ENCODE results near the gene C2CD3. TPM values are rescaled to one million over a fixed set of nuclear protein-coding genes. Genes with fewer than 3 reads are reported as not detected.

The C2CD3 gene
- total RNA-seq, 4 donors from 2014 or later = 5.9 to 19.1 (median 14.2) TPM

GRCh38 chr11:74206746-74207145, 35.9 kb upstream of the C2CD3 start:
- peaks cover 0 to 80% (median 6%) of the 10 kb centered on the region in 3 donors for H3K36me3 ChIP-seq
- no peaks in the 10 kb centered on the region for H3K27me3 ChIP-seq
- DNase-seq = no peak
- no peak for TF ChIP-seq POLR2A (IDR thresholded peaks at IDR 0.05)
- TF ChIP-seq, protein P1, sequence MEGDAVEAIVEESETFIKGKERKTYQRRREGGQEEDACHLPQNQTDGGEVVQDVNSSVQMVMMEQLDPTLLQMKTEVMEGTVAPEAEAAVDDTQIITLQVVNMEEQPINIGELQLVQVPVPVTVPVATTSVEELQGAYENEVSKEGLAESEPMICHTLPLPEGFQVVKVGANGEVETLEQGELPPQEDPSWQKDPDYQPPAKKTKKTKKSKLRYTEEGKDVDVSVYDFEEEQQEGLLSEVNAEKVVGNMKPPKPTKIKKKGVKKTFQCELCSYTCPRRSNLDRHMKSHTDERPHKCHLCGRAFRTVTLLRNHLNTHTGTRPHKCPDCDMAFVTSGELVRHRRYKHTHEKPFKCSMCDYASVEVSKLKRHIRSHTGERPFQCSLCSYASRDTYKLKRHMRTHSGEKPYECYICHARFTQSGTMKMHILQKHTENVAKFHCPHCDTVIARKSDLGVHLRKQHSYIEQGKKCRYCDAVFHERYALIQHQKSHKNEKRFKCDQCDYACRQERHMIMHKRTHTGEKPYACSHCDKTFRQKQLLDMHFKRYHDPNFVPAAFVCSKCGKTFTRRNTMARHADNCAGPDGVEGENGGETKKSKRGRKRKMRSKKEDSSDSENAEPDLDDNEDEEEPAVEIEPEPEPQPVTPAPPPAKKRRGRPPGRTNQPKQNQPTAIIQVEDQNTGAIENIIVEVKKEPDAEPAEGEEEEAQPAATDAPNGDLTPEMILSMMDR (IDR thresholded peaks at IDR 0.05) = no peak
- no peaks in the 10 kb centered on the region for H3K9me3 ChIP-seq
- H3K27ac ChIP-seq = no peak overlapping the region
- intact Hi-C loops (cut with DNase I) = no loop called here
- WGBS, 2 donors = 88 to 100% methylated on average over 1 of the region's 1 CpG
- H3K4me1 ChIP-seq = no peaks in the 10 kb centered on the region
- H3K4me3 ChIP-seq = no peak overlapping the region

GRCh38 chr11:74205181-74205580, 34.4 kb upstream of the C2CD3 start:
- intact Hi-C loops (cut with DNase I) = no loop called here
- 100% methylated on average over 1 of the region's 1 CpG for WGBS, 2 donors
- Histone ChIP-seq H3K27me3 (no peaks in the 10 kb centered on the region), H3K4me3 (no peak overlapping the region), H3K27ac (no peak overlapping the region), H3K4me1 (no peaks in the 10 kb centered on the region), H3K36me3 (peaks cover 0 to 66% (median 6%) of the 10 kb centered on the region in 3 donors), H3K9me3 (no peaks in the 10 kb centered on the region)
- DNase-seq = no peak
- TF ChIP-seq, protein P1 (IDR thresholded peaks at IDR 0.05) = no peak
- TF ChIP-seq POLR2A (IDR thresholded peaks at IDR 0.05) = no peak

DNA sequence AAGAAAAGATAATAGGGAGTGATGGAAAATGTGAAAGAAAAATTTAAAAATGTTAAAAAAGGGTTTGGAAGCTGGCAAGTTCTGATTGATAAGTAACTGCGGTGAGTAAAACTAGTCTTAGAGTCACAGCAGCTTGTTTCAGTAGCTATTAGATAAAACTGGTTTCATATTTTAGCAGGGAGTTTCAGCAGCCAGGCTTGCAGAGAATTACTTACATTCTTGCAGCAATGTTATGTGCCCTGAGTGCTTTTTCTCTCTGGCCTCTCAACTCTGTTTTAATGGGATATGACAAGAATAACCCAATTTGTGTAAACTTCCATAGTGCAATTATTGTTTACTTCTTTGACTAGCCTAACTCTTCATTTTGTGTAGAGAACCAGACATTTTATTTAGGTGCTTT, 33.9 kb upstream of the C2CD3 start:
- no peak overlapping the region for H3K27ac ChIP-seq
- no peaks in the 10 kb centered on the region for H3K9me3 ChIP-seq
- H3K4me1 ChIP-seq = no peaks in the 10 kb centered on the region
- no peak for TF ChIP-seq POLR2A (IDR thresholded peaks at IDR 0.05)
- TF ChIP-seq, protein P1 (IDR thresholded peaks at IDR 0.05) = no peak
- intact Hi-C loops (cut with DNase I) = no loop called here
- WGBS, 2 donors = 88 to 96% methylated on average over 1 of the region's 1 CpG
- peaks cover 0 to 61% (median 6%) of the 10 kb centered on the region in 3 donors for H3K36me3 ChIP-seq
- no peak for DNase-seq
- no peak overlapping the region for H3K4me3 ChIP-seq
- H3K27me3 ChIP-seq = no peaks in the 10 kb centered on the region

DNA sequence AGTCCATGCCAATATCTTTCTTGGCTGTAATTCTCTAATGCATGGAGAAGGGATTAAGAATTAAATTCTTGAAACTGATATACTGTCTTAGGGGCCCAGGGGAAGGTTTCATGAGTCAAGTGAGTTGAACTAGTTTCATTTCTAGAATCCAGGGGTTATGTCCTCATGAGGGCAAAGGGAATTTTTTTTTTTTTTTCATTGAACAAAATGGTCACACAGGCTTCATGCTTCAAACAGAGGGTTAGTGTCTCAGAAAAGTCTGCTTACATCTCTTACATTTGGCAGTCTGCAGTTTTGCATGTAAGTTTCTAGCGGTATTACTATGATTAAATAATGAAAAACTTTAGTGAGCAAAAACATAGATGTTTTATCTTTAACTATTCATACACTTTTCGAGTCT, 33.2 kb upstream of the C2CD3 start:
- intact Hi-C loops (cut with DNase I) = no loop called here
- no peaks in the 10 kb centered on the region for H3K4me1 ChIP-seq
- WGBS, 2 donors = 89 to 92% methylated on average over 2 of the region's 2 CpGs

GRCh38 chr11:74196781-74197486, 26.1 kb upstream of the C2CD3 start:
- intact Hi-C loops (cut with DNase I) = no loop called here
- peaks cover 0 to 9% (median 0%) of the 10 kb centered on the region in 3 donors for H3K36me3 ChIP-seq
- H3K27ac ChIP-seq = no peak overlapping the region
- H3K4me3 ChIP-seq = no peak overlapping the region
- H3K9me3 ChIP-seq = no peaks in the 10 kb centered on the region
- TF ChIP-seq, protein P1 (IDR thresholded peaks at IDR 0.05) = no peak
- no peaks in the 10 kb centered on the region for H3K4me1 ChIP-seq
- no peaks in the 10 kb centered on the region for H3K27me3 ChIP-seq
- DNase-seq = no peak
- WGBS, 2 donors = 90 to 95% methylated on average over 2 of the region's 2 CpGs

More for the DNA sequence above, 33.2 kb upstream of the C2CD3 start:
- Histone ChIP-seq H3K36me3 (peaks cover 0 to 54% (median 1%) of the 10 kb centered on the region in 3 donors), H3K9me3 (no peaks in the 10 kb centered on the region), H3K4me3 (no peak overlapping the region), H3K27me3 (no peaks in the 10 kb centered on the region), H3K27ac (no peak overlapping the region)
- DNase-seq = no peak
- TF ChIP-seq, protein P1 (IDR thresholded peaks at IDR 0.05) = no peak
- no peak for TF ChIP-seq POLR2A (IDR thresholded peaks at IDR 0.05)

Measured in esophagus squamous epithelium (tissue), 5 donors.